HFFc6 (cell line): ENCODE data around the gene PCID2. TPM values are rescaled to one million over a fixed set of nuclear protein-coding genes. Genes with fewer than 3 reads are reported as not detected.
"Not testable (repeated sequence)": the region's sequence is repeated elsewhere in the genome, so short reads cannot be mapped to it uniquely, and the experiment has no call there.

ENCODE experiments used
- DNase-seq: peaks from one replicate; pipeline ENCODE4 v3.0.0-alpha.2; 2018
- H3K27ac Mint-ChIP-seq: 2 replicates; pipeline ENCODE4 v1.8.0; 2020; ENCODE audit warnings: mild to moderate bottlenecking, mixed read lengths
- H3K27me3 Mint-ChIP-seq: 2 replicates; pipeline ENCODE4 v1.8.0; 2021; ENCODE audit warnings: mild to moderate bottlenecking, moderate library complexity, mixed read lengths; ENCODE audit not compliant: insufficient read depth
- H3K36me3 Mint-ChIP-seq: 2 replicates; pipeline ENCODE4 v1.8.0; 2021; ENCODE audit warnings: low read depth, mixed read lengths
- H3K4me1 Mint-ChIP-seq: 2 replicates; pipeline ENCODE4 v1.8.0; 2020; ENCODE audit warnings: low read depth, mixed read lengths
- H3K4me3 Mint-ChIP-seq: 2 replicates; pipeline ENCODE4 v1.8.0; 2020; ENCODE audit warnings: mild to moderate bottlenecking, moderate library complexity, mixed read lengths
- H3K9me3 Mint-ChIP-seq: 2 replicates; pipeline ENCODE4 v1.8.0; 2020; ENCODE audit warnings: mild to moderate bottlenecking, mixed read lengths
- total RNA-seq, 6 experiments: library from RNA; stranded (reverse); fragmentation: NEBNext Ultra II Directional; extraction: Animal tissue kit (Norgen Biotek cat#: 25700); gene quantifications; 2 replicates in 1 of 6; 3 replicates in 5 of 6; pipeline ENCODE4 v1.2.3, GENCODE V29; 2021
- TF ChIP-seq, protein P1 (sequence below): fragments of 200-600 bp; sonication (generic); IDR thresholded peaks from 2 replicates; pipeline ENCODE4 v1.5.0; 2021; ENCODE audit warnings: antibody characterized with exemption, mild to moderate bottlenecking

Gene PCID2
- total RNA-seq, 6 experiments from 2014 or later: 59.1 to 72.5 (median 68.3) TPM

DNA sequence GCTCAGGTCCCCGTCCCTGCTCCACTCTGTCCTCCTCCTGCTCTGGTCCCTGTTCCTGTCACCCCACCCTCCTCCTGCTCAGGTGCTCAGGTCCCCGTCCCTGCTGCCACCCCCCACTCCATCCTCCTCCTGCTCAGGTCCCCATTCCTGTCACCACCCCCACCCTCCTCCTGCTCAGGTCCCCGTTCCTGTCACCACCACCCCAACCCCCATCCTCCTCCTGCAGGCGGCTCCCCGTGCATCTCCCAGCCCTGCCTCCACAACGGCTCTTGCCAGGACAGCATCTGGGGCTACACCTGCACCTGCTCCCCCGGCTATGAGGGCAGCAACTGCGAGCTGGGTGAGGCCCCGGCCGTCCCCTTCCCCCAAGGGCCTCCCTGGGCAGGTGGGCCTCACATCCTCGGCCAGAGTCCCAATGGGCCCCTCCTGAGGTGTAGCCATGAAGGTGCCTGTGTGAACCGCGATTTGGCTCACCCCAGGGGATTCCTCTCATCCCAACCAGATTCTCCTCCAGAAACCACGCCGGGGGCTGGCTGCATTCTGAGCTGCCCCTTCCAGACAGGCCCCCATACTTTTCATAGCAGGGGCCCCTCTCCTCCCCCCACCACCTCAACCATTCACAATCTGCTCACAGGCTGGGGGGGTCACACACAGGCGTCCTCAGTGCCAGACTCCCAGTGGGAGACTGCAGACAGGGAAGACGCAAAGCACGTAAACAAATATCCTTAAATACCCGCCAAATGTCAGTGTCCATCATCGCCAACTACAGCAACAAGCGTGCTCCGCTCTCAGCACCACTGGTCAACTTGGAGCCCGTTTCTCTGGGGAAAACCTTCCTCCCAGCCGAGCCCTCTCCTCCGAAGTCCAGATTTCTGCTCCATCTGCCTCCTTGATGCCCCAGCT is 45.4 kb downstream of the PCID2 start:
- Mint-ChIP-seq H3K9me3 (no peaks in the 10 kb centered on the region), H3K27me3 (peaks cover 9% of the 10 kb centered on the region), H3K4me1 (peaks cover 17% of the 10 kb centered on the region), H3K36me3 (peaks cover 31% of the 10 kb centered on the region), H3K27ac (no peak overlapping the region), H3K4me3 (no peak overlapping the region)
- DNase-seq: no peak
- TF ChIP-seq, protein P1, sequence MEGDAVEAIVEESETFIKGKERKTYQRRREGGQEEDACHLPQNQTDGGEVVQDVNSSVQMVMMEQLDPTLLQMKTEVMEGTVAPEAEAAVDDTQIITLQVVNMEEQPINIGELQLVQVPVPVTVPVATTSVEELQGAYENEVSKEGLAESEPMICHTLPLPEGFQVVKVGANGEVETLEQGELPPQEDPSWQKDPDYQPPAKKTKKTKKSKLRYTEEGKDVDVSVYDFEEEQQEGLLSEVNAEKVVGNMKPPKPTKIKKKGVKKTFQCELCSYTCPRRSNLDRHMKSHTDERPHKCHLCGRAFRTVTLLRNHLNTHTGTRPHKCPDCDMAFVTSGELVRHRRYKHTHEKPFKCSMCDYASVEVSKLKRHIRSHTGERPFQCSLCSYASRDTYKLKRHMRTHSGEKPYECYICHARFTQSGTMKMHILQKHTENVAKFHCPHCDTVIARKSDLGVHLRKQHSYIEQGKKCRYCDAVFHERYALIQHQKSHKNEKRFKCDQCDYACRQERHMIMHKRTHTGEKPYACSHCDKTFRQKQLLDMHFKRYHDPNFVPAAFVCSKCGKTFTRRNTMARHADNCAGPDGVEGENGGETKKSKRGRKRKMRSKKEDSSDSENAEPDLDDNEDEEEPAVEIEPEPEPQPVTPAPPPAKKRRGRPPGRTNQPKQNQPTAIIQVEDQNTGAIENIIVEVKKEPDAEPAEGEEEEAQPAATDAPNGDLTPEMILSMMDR: no peak

DNA sequence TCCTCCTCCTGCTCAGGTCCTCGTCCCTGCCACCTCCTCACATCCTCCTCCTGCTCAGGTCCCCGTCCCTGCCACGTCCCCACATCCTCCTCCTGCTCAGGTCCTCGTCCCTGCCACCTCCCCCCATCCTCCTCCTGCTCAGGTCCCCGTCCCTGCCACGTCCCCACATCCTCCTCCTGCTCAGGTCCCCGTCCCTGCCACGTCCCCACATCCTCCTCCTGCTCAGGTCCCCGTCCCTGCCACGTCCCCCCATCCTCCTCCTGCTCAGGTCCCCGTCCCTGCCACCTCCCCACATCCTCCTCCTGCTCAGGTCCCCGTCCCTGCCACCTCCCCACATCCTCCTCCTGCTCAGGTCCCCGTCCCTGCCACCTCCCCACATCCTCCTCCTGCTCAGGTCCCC is 46.5 kb downstream of the PCID2 start:
- peaks cover 21% of the 10 kb centered on the region for H3K36me3 Mint-ChIP-seq
- H3K27ac Mint-ChIP-seq, DNase-seq, H3K9me3 Mint-ChIP-seq, H3K4me3 Mint-ChIP-seq: not testable (repeated sequence)
- peaks cover 13% of the 10 kb centered on the region for H3K27me3 Mint-ChIP-seq
- peaks cover 17% of the 10 kb centered on the region for H3K4me1 Mint-ChIP-seq

DNA sequence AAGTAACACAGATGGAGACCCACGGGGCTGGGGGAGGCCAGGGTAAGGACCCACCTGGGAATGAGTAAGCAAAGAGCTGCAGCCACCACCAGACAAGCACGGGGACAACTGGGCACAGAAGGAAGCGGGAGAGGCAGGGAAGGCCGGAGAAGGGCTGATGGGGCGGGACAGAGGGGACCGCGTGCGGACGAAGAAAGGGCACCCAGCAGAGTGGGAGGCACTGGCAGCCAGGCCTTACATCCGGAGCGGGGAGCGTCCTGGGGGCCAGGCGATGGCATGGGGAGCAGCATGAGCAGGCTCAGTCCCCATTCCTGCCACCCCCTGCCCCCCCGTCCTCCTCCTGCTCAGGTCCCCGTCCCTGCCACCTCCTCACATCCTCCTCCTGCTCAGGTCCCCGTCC is 47.0 kb downstream of the PCID2 start:
- Mint-ChIP-seq H3K27ac (no peak overlapping the region), H3K4me3 (no peak overlapping the region), H3K4me1 (peaks cover 15% of the 10 kb centered on the region), H3K36me3 (peaks cover 16% of the 10 kb centered on the region), H3K9me3 (no peaks in the 10 kb centered on the region), H3K27me3 (peaks cover 13% of the 10 kb centered on the region)
- no peak for DNase-seq
- TF ChIP-seq, protein P1: no peak

DNA sequence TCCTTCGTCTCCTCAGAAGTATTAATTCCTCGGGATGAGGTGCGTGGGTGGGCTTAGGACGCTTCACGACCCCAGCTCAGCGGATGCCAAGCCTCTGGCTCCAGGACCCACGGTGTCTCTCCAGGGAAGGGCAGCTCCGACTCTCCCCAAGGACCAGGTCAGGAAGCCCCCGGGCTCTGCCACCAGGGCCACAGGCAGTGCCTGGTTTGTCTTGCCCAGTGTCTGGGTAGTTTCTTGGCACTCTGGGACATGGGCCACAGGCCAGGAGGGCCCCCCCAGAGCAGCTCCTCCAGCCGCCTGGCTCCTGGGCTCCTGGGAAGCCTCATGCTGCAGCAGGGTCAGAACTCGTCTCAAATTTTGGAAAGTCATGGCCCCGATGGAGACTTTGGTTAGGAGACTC is 47.5 kb downstream of the PCID2 start:
- Mint-ChIP-seq H3K36me3 (peaks cover 16% of the 10 kb centered on the region), H3K27ac (no peak overlapping the region), H3K4me3 (no peak overlapping the region), H3K27me3 (peaks cover 13% of the 10 kb centered on the region), H3K4me1 (peaks cover 11% of the 10 kb centered on the region), H3K9me3 (no peaks in the 10 kb centered on the region)
- TF ChIP-seq, protein P1: no peak
- no peak for DNase-seq

DNA sequence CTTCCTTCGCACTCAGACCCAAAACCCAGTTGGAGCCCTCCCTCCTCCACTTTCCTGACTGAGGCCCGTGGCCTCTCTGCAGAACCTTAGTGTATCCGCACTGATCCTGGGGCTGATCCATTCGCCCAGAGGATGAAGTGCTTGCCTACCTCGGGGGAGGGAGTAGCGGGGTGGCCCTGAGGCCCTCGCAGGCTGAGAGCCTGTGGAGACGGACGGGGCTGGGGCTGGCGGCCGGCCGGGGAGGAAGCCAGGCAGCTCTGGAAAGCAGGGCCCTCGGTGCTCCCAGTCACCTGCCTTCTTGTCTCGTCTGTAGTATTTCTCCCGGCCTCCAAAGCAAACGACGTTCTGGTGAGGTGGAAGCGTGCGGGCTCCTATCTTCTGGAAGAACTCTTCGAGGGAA is 48.8 kb downstream of the PCID2 start:
- Mint-ChIP-seq H3K9me3 (no peaks in the 10 kb centered on the region; the same call in 1 of the 2 replicates), H3K27me3 (peaks cover 12% of the 10 kb centered on the region), H3K4me1 (peaks cover 12% of the 10 kb centered on the region), H3K36me3 (peaks cover 15% of the 10 kb centered on the region), H3K4me3 (no peak overlapping the region), H3K27ac (no peak overlapping the region)
- no peak for DNase-seq
- TF ChIP-seq, protein P1: no peak

DNA sequence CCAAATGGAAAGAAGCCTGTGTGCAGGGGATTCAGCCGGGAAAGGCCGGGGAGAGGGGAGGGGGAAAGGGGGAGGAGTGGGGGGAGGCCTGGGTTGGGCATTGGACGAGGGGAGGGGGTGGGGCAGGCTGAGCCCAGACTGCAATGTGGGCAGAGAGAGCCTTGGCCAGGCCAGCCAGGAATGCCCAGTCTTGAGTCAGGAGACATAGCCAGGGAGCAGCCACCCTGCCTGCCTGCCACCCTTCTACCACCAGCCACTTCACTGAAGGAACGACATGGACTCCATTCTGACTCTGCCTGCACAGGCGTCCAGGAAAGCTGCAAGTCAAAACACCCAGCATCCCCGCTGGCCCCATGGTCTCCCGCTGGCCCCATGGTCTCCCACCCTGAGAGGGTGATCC is 49.5 kb downstream of the PCID2 start:
- no peak for DNase-seq
- Mint-ChIP-seq H3K4me3 (no peak overlapping the region), H3K4me1 (peaks cover 16% of the 10 kb centered on the region)

More for the DNA sequence above, 49.5 kb downstream of the PCID2 start:
- Mint-ChIP-seq H3K36me3 (peaks cover 9% of the 10 kb centered on the region), H3K27ac (no peak overlapping the region), H3K27me3 (peaks cover 12% of the 10 kb centered on the region), H3K9me3 (no peaks in the 10 kb centered on the region; the same call in 1 of the 2 replicates)
- TF ChIP-seq, protein P1: no peak
